MCF 10A (cell line): ENCODE results near the gene MAD1L1. TPM values are rescaled to one million over a fixed set of nuclear protein-coding genes. Genes with fewer than 3 reads are reported as not detected.

Source experiments
- BruUV-seq: library from RNA; stranded (reverse); fragments of 400-500 nt; replicated peaks from 2 replicates; lab custom pipeline; 2021; lab: Mats Ljungman, UMichigan
- CTCF ChIA-PET: fragments of 300-600 bp; sonication (Branson Sonifier 250); formaldehyde crosslinking; extraction: SDS; loops from one replicate; lab custom pipeline; 2021; ENCODE audit warnings: antibody characterized with exemption, inconsistent platforms; lab: Yijun Ruan, JAX
- POLR2A ChIA-PET: fragments of 300-600, 350-650 bp; sonication (Branson Sonifier 250); formaldehyde crosslinking; extraction: SDS; loops from one replicate; lab custom pipeline; 2020; ENCODE audit warnings: antibody characterized with exemption, inconsistent platforms; lab: Yijun Ruan, JAX
- DNase-seq: peaks from one replicate; pipeline ENCODE4 v3.0.0-alpha.2; 2018; ENCODE audit not compliant: unreplicated experiment
- H3K27ac Mint-ChIP-seq: one replicate; pipeline ENCODE4 v1.8.0; 2022; ENCODE audit warnings: mild to moderate bottlenecking, low read depth, mixed read lengths; ENCODE audit not compliant: unreplicated experiment
- H3K27me3 Mint-ChIP-seq: one replicate; pipeline ENCODE4 v1.8.0; 2022; ENCODE audit warnings: mixed read lengths; ENCODE audit not compliant: insufficient read depth, unreplicated experiment
- H3K36me3 Mint-ChIP-seq: one replicate; pipeline ENCODE4 v1.8.0; 2022; ENCODE audit warnings: mild to moderate bottlenecking, moderate library complexity, mixed read lengths; ENCODE audit not compliant: insufficient read depth, unreplicated experiment
- H3K4me1 Mint-ChIP-seq: one replicate; pipeline ENCODE4 v1.8.0; 2022; ENCODE audit warnings: mixed read lengths; ENCODE audit not compliant: insufficient read depth, unreplicated experiment
- H3K4me3 Mint-ChIP-seq: one replicate; pipeline ENCODE4 v1.8.0; 2022; ENCODE audit warnings: mild to moderate bottlenecking, moderate library complexity, mixed read lengths; ENCODE audit not compliant: unreplicated experiment
- H3K9me3 Mint-ChIP-seq: one replicate; pipeline ENCODE4 v1.8.0; 2022; ENCODE audit warnings: mixed read lengths; ENCODE audit not compliant: unreplicated experiment
- intact Hi-C: fragments of 100-400 bp; cut with micrococcal nuclease; formaldehyde crosslinking; loops from 2 replicates; pipeline ENCODE4 v1.14.1; 2022
- total RNA-seq: library from RNA; stranded (reverse); gene quantifications from 2 replicates; pipeline ENCODE4 v1.2.3, GENCODE V29; 2022
- TF ChIP-seq, protein P1 (sequence below): fragments of 200-600 bp; IDR thresholded peaks from one replicate; pipeline ENCODE4 v1.8.0; 2022; ENCODE audit warnings: antibody characterized with exemption, mild to moderate bottlenecking; ENCODE audit not compliant: unreplicated experiment

The MAD1L1 gene
- total RNA-seq, 1 experiment from 2014 or later, result 25.2 TPM

DNA sequence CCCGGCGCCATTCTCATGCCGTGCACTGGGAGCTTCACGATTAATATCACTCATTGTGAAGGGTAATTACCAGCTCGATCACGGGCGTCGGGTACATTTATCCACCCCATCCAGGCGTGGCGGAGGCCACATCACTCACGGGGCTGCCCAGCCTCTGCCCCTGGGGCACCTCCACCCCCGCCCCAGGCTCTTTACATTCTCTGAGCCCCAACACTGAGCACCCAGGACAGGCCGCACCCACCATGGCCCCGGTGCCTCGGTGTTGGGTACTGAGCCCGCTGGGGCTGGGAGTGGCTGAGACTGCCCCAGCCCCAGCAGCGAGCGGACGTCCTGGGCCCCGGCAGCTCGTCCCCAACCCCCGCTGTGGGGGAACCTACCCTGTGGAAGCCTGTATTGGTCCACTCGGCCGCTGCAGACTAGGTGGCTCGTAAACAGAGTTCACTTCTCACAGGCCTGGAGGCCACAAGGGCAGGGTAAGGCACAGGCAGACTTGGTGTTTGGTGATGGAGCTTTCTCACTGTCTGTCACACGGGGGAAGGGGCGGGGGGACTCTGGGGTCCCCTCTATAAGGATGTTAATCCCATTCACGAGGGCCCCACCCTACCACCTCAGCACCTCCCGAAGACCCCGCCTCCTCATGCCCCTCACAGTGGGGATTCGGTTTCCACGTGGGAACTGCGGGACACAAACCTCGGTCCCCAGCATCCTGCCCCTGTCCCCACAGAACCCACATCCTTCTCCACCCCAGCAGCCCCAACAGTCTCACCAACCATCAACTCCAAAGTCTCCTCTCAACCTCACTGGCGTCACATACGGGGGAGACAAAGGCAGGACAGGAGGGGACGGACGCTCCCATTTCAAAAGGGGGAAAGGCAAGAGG lies 378.5 kb downstream of the MAD1L1 start:
- DNase-seq, result no peak
- Mint-ChIP-seq H3K4me1 (no peaks in the 10 kb centered on the region), H3K36me3 (no peaks in the 10 kb centered on the region), H3K9me3 (no peaks in the 10 kb centered on the region), H3K27me3 (no peaks in the 10 kb centered on the region), H3K27ac (no peak overlapping the region), H3K4me3 (no peak overlapping the region)
- no TSS peak for BruUV-seq
- ChIA-PET CTCF (no interaction called here), POLR2A (interaction anchor here (0.7 kb wide), 1 partner anchor 219 kb away, joined by 3 read pairs; no protein-coding TSS in a partner anchor)
- TF ChIP-seq, protein P1, sequence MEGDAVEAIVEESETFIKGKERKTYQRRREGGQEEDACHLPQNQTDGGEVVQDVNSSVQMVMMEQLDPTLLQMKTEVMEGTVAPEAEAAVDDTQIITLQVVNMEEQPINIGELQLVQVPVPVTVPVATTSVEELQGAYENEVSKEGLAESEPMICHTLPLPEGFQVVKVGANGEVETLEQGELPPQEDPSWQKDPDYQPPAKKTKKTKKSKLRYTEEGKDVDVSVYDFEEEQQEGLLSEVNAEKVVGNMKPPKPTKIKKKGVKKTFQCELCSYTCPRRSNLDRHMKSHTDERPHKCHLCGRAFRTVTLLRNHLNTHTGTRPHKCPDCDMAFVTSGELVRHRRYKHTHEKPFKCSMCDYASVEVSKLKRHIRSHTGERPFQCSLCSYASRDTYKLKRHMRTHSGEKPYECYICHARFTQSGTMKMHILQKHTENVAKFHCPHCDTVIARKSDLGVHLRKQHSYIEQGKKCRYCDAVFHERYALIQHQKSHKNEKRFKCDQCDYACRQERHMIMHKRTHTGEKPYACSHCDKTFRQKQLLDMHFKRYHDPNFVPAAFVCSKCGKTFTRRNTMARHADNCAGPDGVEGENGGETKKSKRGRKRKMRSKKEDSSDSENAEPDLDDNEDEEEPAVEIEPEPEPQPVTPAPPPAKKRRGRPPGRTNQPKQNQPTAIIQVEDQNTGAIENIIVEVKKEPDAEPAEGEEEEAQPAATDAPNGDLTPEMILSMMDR, result no peak
- intact Hi-C loops, result no loop called here

DNA sequence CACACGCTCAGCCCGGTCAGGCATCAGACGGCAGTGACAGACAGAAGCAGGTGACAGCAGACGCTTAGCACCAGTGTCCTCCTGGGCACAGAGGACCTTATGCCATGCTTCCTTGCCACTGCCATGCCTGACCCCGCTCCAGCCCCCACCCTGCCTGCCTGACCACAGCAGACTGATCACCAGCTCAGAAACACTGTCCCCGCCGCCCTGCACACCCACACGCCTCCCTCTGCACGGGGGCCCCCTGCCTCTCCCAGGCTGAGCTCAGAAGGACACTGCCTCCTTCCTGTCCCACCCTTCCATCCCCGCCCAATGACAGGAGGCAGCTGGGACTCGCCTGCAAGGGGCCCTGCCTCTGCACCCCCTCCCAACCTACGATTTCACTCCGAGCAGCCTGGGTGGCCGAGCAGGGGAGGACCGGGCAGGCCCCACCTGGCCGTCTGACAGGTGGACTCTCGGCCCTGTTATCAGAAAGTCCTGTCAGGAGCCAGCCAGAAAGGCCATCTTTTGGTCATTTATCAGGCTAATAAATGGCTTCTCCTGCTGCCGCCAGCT lies 379.2 kb downstream of the MAD1L1 start:
- Mint-ChIP-seq H3K36me3 (no peaks in the 10 kb centered on the region), H3K27ac (no peak overlapping the region), H3K4me1 (no peaks in the 10 kb centered on the region), H3K4me3 (no peak overlapping the region), H3K27me3 (no peaks in the 10 kb centered on the region), H3K9me3 (no peaks in the 10 kb centered on the region)
- ChIA-PET CTCF (no interaction called here), POLR2A (no interaction called here)
- DNase-seq, result no peak
- no TSS peak for BruUV-seq
- intact Hi-C loops, result no loop called here
- TF ChIP-seq, protein P1, result no peak

DNA sequence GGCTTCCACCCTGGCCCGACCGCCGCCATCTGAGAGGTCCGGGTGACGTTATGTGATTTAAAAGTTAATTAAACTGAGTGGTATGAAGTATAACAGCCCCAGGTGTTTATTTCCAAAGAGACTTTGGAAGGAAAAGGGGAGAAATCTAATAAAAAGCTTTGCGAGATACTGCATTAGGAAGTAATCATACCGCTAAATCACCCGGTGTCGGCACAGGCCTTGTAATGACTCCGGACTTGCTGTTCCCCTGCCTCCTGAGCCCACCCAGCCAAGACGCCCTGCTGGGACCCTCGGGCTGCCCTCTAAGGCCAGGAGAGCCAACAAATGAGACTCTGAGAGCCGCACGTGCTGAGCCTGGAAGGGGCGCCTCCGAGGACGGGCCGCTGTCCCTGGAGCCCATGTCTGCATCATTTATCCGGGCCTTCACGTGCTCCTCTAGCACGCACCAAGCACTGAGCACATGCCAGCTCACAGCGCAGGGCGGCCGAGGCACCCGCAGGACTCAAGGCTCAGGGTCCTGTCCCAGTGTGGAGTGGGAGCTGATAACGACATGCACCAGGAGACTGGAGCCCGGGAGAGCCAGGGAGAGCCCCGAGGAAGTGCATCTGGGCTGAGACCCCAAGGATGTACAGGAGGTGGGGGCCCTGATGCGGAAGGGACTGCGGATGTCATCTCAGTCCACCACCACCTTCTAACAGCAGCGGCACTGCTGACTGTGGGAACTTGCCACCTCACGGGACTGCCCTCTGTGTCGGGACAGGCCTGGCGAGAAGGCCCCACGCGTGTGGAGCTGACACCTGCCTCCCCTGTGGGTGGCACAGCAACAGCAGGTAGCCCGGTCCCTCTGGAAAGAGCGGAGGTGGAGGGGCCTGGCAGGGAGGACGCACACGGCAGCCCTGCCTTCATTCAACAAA lies 380.0 kb downstream of the MAD1L1 start:
- CTCF ChIA-PET, result no interaction called here
- no peak overlapping the region for H3K27ac Mint-ChIP-seq
- DNase-seq, result no peak
- no peaks in the 10 kb centered on the region for H3K4me1 Mint-ChIP-seq
- H3K9me3 Mint-ChIP-seq, result no peaks in the 10 kb centered on the region
- H3K36me3 Mint-ChIP-seq, result no peaks in the 10 kb centered on the region
- no peaks in the 10 kb centered on the region for H3K27me3 Mint-ChIP-seq
- POLR2A ChIA-PET, result no interaction called here
- no TSS peak for BruUV-seq
- H3K4me3 Mint-ChIP-seq, result no peak overlapping the region
- intact Hi-C loops, result no loop called here
- TF ChIP-seq, protein P1, result no peak
